HCT116 (cell line): ENCODE data around the gene GPR68.

Experiments used
- ATF3 ChIP-seq: IDR thresholded peaks from 2 replicates; pipeline ENCODE4 v1.6.1; 2012
- CTCF ChIP-seq, 3 experiments: fragments of 200-600 bp in 1 of 3; sonication (generic) in 1 of 3; IDR thresholded peaks in 2 of 3; conservative IDR thresholded peaks in 1 of 3; 2 replicates each; pipeline ENCODE4 v1.5.1; 2012 to 2017; ENCODE audit warnings: low read depth in 2 of 3, low read length in 2 of 3, antibody characterized with exemption in 1 of 3, borderline replicate concordance in 1 of 3, control low read depth in 1 of 3, mild to moderate bottlenecking in 1 of 3, mixed read lengths in 1 of 3, mixed run types in 1 of 3, moderate library complexity in 1 of 3; ENCODE audit not compliant: insufficient read depth in 1 of 3
- EZH2 ChIP-seq: fragments of 200-600 bp; sonication (generic); IDR thresholded peaks from 2 replicates; pipeline ENCODE4 v1.6.1; 2017; ENCODE audit warnings: antibody characterized with exemption, mixed run types
- POLR2A ChIP-seq: IDR thresholded peaks from 2 replicates; pipeline ENCODE4 v1.7.0; 2011; ENCODE audit warnings: borderline replicate concordance; ENCODE audit not compliant: insufficient read depth, insufficient read length; ENCODE audit errors: extremely low read depth
- POLR2AphosphoS5 ChIP-seq: IDR thresholded peaks from 2 replicates; pipeline ENCODE4 v1.6.1; 2011; ENCODE audit warnings: mild to moderate bottlenecking, low read depth, low read length, moderate library complexity
- RAD21 ChIP-seq: IDR thresholded peaks from 2 replicates; pipeline ENCODE4 v1.6.1; 2012; ENCODE audit warnings: low read depth, mild to moderate bottlenecking
- REST ChIP-seq: IDR thresholded peaks from 2 replicates; pipeline ENCODE4 v1.6.1; 2012; ENCODE audit warnings: low read depth
- SIN3A ChIP-seq: IDR thresholded peaks from 2 replicates; pipeline ENCODE4 v1.6.1; 2012; ENCODE audit warnings: low read depth
- YY1 ChIP-seq: IDR thresholded peaks from 2 replicates; pipeline ENCODE4 v1.6.1; 2011; ENCODE audit warnings: low read length, low read depth, moderate library complexity, mild to moderate bottlenecking; ENCODE audit not compliant: insufficient replicate concordance; ENCODE audit errors: extremely low read depth
- ZNF274 ChIP-seq: fragments of 200-500 bp; sonication (Bioruptor generic); IDR thresholded peaks from 2 replicates; pipeline ENCODE4 v1.6.1; 2014; ENCODE audit warnings: mild to moderate bottlenecking, low read depth, low read length, inconsistent platforms

DNA sequence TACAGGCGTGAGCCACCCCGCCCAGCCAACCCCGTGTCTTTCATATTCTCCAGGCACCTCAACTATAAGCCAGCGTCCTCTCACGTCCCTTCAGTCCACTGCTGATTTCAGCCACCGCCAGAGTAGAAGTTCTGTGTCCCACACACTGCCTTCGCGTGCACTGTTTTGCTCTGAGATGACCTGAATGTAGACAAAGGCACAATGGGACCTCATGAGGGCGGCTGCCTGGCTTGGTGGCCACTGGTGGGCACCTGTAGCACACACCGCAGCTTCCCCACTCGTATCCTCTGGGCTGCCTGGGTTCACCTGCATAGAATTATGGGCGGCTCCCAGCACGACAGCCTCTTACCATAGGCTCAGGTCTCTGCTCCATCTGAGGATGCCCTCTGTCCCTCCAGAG is 57.2 kb downstream of the GPR68 start:
- TF ChIP-seq ATF3 (no peak), YY1 (no peak), CTCF (IDR thresholded peaks at IDR 0.05 in 2 of 3, conservative IDR thresholded peaks at IDR 0.05 in 1 of 3; ENCODE audit: borderline replicate concordance in 1 of 3, insufficient read depth in 1 of 3, low read depth in 2 of 3, low read length in 2 of 3) (no peak), ZNF274 (no peak), POLR2A (no peak), REST (no peak), POLR2AphosphoS5 (no peak), RAD21 (no peak), SIN3A (no peak), EZH2 (no peak)
